Bronchial epithelial cell (primary cell): ENCODE data around the gene TCP1. TPM values are rescaled to one million over a fixed set of nuclear protein-coding genes. Genes with fewer than 3 reads are reported as not detected.
A peak's percentile ranks its signal among the peaks of the same experiment; 100 is the strongest.

ENCODE experiments used
- DNase-seq: peaks from one replicate; pipeline ENCODE4 v3.0.0-alpha.2; 2010; ENCODE audit warnings: low read depth
- FAIRE-seq: peaks from 2 replicates; lab custom pipeline; 2011; peaks lifted over from hg19 to GRCh38; lab: Jason Lieb, UNC
- H3K27me3 ChIP-seq: 2 replicates; pipeline ENCODE4 v1.5.1; 2011; ENCODE audit warnings: low read length; ENCODE audit not compliant: control insufficient read depth, insufficient read depth
- H3K36me3 ChIP-seq: 2 replicates; pipeline ENCODE4 v1.5.1; 2011; ENCODE audit warnings: low read length; ENCODE audit not compliant: control insufficient read depth, insufficient read depth
- H3K4me3 ChIP-seq: 2 replicates; pipeline ENCODE4 v1.5.1; 2011; ENCODE audit warnings: mild to moderate bottlenecking, low read depth, low read length, control low read depth
- total RNA-seq: library from RNA; depleted of rRNA; stranded (reverse); fragments of >200 nt; gene quantifications from 2 replicates; pipeline ENCODE4 v1.2.1, GENCODE V29; 2014
- TF ChIP-seq, protein P1 (sequence below): IDR thresholded peaks from 2 replicates; pipeline ENCODE4 v1.5.1; 2011; ENCODE audit warnings: mild to moderate bottlenecking, moderate library complexity, low read length, control low read depth, inconsistent platforms; ENCODE audit not compliant: insufficient read depth, severe bottlenecking

Gene TCP1
- total RNA-seq, 1 donor from 2014 or later: 202 TPM

DNA sequence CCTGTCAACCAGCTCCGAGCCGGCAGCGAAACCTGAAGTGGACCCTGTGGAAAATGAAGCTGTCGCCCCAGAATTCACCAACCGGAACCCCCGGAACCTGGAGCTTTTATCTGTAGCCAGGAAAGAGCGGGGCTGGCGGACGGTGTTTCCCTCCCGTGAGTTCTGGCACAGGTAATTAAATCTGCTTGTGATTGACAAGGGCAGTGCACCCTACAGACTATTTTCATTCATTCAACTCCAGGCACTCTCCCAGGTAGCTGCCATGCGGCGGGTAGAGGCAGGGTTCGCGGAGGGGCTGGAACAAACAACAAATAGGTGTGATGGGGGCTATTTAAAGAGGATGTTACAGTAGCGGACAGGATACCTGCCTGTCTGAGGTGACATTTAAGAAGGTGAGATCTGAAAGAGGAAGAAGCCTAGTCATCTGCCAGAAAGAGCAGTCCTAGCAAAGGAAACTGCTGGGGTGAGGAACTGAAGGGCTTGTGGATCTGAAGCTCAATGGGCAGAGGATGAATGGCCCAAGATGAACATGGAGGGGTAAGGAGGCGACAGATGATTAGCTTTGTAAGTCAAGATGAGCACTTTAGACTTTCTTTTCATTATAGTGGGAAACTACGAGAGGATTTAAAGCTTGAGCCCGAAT lies 1.7 kb upstream of the TCP1 start:
- FAIRE-seq: no peak
- H3K4me3 ChIP-seq: peak overlapping the region; percentile 47
- TF ChIP-seq, protein P1, sequence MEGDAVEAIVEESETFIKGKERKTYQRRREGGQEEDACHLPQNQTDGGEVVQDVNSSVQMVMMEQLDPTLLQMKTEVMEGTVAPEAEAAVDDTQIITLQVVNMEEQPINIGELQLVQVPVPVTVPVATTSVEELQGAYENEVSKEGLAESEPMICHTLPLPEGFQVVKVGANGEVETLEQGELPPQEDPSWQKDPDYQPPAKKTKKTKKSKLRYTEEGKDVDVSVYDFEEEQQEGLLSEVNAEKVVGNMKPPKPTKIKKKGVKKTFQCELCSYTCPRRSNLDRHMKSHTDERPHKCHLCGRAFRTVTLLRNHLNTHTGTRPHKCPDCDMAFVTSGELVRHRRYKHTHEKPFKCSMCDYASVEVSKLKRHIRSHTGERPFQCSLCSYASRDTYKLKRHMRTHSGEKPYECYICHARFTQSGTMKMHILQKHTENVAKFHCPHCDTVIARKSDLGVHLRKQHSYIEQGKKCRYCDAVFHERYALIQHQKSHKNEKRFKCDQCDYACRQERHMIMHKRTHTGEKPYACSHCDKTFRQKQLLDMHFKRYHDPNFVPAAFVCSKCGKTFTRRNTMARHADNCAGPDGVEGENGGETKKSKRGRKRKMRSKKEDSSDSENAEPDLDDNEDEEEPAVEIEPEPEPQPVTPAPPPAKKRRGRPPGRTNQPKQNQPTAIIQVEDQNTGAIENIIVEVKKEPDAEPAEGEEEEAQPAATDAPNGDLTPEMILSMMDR: no peak
- peak; percentile 20 for DNase-seq
- peaks cover 4% of the 10 kb centered on the region for H3K36me3 ChIP-seq
- no peaks in the 10 kb centered on the region for H3K27me3 ChIP-seq

DNA sequence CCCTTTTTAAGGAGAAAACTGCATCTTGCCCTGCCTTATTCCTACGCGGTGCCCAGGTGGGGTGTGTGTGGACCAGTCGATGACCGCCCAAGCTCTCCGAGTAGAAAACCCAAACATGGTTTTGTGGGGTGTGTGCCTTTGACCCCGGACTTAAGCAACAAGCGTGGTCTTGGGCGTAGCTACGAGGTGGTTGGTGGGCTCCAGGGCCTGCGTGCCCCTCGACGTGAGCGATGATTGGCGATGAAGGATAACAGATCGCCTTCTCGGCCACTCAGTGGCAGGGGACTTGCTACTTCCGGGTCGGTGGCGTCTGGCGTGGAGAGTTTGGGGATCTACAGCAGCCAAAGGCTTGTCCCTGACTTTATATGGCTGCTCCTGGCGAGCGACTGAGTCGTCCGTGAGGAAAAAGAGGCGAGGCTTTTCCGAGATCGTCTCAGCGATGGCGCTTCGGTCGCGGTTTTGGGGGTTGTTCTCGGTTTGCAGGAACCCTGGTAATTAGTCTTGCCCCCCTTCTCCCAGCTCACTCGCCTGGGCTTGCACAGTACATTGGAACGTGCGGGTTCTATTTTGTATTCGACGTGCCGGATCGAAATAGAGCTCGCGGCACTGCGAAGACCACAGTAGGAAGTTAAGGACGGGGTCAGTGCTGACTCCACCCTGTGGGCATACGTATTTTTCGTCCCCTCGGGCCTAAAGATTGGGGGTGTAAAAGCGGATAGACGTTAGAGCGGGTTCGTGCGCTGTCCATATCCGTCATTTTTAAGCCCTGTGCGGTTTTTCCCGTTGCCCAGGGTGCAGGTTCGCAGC lies 950 bp upstream of the TCP1 start, which contains the start of gene MRPL18:
Gene MRPL18, plus strand, starts transcription at position 319 of the 807 bp plus-strand sequence. Its CDS starts 121 bp downstream, at position 440.
- TF ChIP-seq, protein P1: no peak
- Histone ChIP-seq H3K36me3 (peaks cover 4% of the 10 kb centered on the region), H3K27me3 (no peaks in the 10 kb centered on the region), H3K4me3 (peak within 1 kb of the TSS; percentile 91)
- FAIRE-seq (no peak), DNase-seq (peak; percentile 93)

DNA sequence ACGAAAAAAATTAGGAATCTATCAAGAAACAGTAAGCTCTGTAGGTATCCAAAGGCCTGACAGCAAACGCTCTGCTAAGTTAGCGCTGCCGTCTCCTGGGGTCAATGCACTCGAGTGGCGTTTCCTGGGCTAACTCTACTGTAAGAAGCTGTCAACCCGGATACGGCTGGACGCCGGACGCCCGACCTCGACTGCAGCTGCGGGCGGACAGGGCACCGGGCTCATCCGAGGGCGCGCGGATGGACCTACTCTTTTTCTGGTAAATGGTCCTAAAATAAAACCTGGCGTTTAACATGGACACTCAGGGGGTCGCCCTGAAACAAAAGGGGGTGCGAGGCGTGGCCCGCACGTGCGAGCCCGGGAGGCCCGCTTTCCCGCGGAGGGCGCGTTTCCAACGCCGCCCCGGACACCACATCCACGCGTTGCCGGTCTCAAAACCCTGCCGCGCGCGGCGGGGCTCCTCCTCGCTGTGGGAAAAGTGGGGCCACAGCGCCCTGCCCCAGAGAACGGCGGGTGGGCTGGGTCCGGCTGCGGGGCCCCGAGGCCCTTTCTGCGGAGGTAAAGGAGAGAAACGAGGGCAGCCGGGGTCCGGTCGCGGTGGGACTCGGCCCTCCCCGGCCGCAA lies 537 bp downstream of the TCP1 start:
- DNase-seq (peak; percentile 22), FAIRE-seq (no peak)
- Histone ChIP-seq H3K36me3 (peaks cover 4% of the 10 kb centered on the region), H3K4me3 (peak overlapping the region; percentile 91), H3K27me3 (no peaks in the 10 kb centered on the region)
- TF ChIP-seq, protein P1: no peak

DNA sequence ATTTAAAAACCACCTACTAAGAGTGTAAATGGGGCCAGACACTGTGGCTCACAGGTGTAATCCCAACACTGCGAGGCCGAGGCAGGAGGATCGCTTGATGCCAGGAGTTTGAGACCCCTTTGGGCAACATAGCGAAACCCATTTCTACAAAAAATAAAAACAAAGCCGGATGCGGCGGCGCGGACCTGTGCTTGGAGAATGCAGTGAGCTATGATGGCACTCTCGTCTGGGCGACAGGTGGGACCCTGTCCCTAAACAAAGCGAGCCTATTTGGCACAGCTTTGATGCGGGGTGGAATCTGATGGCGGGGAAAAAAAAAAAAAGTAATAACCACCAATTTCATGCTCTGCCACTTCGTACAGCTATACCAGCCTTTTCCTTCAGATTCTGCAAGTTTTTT lies 1.1 kb downstream of the TCP1 start:
- FAIRE-seq (no peak), DNase-seq (no peak)
- no peaks in the 10 kb centered on the region for H3K27me3 ChIP-seq
- H3K4me3 ChIP-seq: peak overlapping the region; percentile 91
- peaks cover 4% of the 10 kb centered on the region for H3K36me3 ChIP-seq
- TF ChIP-seq, protein P1: no peak

DNA sequence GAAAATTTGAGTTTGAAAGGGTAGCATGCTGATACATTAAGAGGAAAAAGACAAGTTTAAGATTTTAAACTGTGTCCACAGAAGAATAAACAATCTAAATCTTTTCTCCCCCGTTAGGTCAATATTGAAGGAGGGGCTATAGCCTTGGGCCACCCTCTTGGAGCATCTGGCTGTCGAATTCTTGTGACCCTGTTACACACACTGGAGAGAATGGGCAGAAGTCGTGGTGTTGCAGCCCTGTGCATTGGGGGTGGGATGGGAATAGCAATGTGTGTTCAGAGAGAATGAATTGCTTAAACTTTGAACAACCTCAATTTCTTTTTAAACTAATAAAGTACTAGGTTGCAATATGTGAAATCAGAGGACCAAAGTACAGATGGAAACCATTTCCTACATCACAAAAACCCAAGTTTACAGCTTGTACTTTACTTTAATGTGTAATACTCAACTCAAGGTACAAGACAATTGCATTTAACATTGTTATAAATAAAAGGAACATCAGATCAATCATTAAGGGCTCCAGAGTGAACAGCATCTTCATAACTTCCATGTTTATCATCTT lies 10.8 kb downstream of the TCP1 start:
- H3K4me3 ChIP-seq: no peak overlapping the region
- TF ChIP-seq, protein P1: no peak
- DNase-seq (no peak), FAIRE-seq (no peak)
- H3K36me3 ChIP-seq: peaks cover 20% of the 10 kb centered on the region
- no peaks in the 10 kb centered on the region for H3K27me3 ChIP-seq
